Stimulated activated naive CD8-positive, alpha-beta T cell treated with anti-CD3 and anti-CD28 coated beads, Interleukin-15, Interleukin-2, amounts not matched to agents 100 ng/mL and 50 ng/mL, for 24 hours (primary cell): ENCODE measurements around the gene CYFIP2.

Experiments used
- H3K27ac Mint-ChIP-seq: one replicate; pipeline ENCODE4 v1.8.0; 2021; ENCODE audit warnings: mild to moderate bottlenecking, mixed read lengths
- H3K27me3 Mint-ChIP-seq: one replicate; pipeline ENCODE4 v1.8.0; 2021; ENCODE audit warnings: mixed read lengths
- H3K36me3 Mint-ChIP-seq: one replicate; pipeline ENCODE4 v1.8.0; 2021; ENCODE audit warnings: low read depth, mixed read lengths
- H3K4me1 Mint-ChIP-seq: one replicate; pipeline ENCODE4 v1.8.0; 2021; ENCODE audit warnings: low read depth, mixed read lengths
- H3K4me3 Mint-ChIP-seq: one replicate; pipeline ENCODE4 v1.8.0; 2021; ENCODE audit warnings: mild to moderate bottlenecking, mixed read lengths
- H3K9me3 Mint-ChIP-seq: one replicate; pipeline ENCODE4 v1.8.0; 2021; ENCODE audit warnings: mixed read lengths

CYFIP2 gene

GRCh38 chr5:157289164-157289819 is 23.4 kb downstream of the CYFIP2 start:
- Mint-ChIP-seq H3K27ac (peak overlapping the region; percentile 65), H3K9me3 (no peaks in the 10 kb centered on the region), H3K4me1 (peaks cover 91% of the 10 kb centered on the region), H3K36me3 (peaks cover 90% of the 10 kb centered on the region), H3K4me3 (no peak overlapping the region), H3K27me3 (no peaks in the 10 kb centered on the region)

GRCh38 chr5:157290156-157290980 is 24.4 kb downstream of the CYFIP2 start:
- Mint-ChIP-seq H3K9me3 (no peaks in the 10 kb centered on the region), H3K4me1 (peaks cover 88% of the 10 kb centered on the region), H3K27ac (peak overlapping the region; percentile 91), H3K36me3 (peaks cover 87% of the 10 kb centered on the region), H3K4me3 (peak overlapping the region; percentile 35), H3K27me3 (no peaks in the 10 kb centered on the region)

- Mint-ChIP-seq H3K27ac (peak overlapping the region; percentile 91), H3K36me3 (peaks cover 89% of the 10 kb centered on the region), H3K4me1 (peaks cover 86% of the 10 kb centered on the region), H3K4me3 (peak overlapping the region; percentile 35), H3K9me3 (no peaks in the 10 kb centered on the region), H3K27me3 (no peaks in the 10 kb centered on the region)
Observed at GRCh38 chr5:157290981-157291711, 25.2 kb downstream of the CYFIP2 start.

GRCh38 chr5:157292599-157292998 is 26.7 kb downstream of the CYFIP2 start:
- Mint-ChIP-seq H3K9me3 (no peaks in the 10 kb centered on the region), H3K36me3 (peaks cover 90% of the 10 kb centered on the region), H3K4me3 (no peak overlapping the region), H3K27ac (peak overlapping the region; percentile 45), H3K27me3 (no peaks in the 10 kb centered on the region), H3K4me1 (peaks cover 76% of the 10 kb centered on the region)

GRCh38 chr5:157294407-157295091 is 28.6 kb downstream of the CYFIP2 start:
- peaks cover 88% of the 10 kb centered on the region for H3K36me3 Mint-ChIP-seq
- no peaks in the 10 kb centered on the region for H3K9me3 Mint-ChIP-seq
- no peaks in the 10 kb centered on the region for H3K27me3 Mint-ChIP-seq
- no peak overlapping the region for H3K4me3 Mint-ChIP-seq
- H3K27ac Mint-ChIP-seq, result peak overlapping the region; percentile 49
- peaks cover 56% of the 10 kb centered on the region for H3K4me1 Mint-ChIP-seq

- peaks cover 86% of the 10 kb centered on the region for H3K36me3 Mint-ChIP-seq
- no peaks in the 10 kb centered on the region for H3K27me3 Mint-ChIP-seq
- no peak overlapping the region for H3K27ac Mint-ChIP-seq
- no peaks in the 10 kb centered on the region for H3K9me3 Mint-ChIP-seq
- H3K4me1 Mint-ChIP-seq, result peaks cover 49% of the 10 kb centered on the region
- H3K4me3 Mint-ChIP-seq, result no peak overlapping the region
Observed at GRCh38 chr5:157295247-157295646, 29.3 kb downstream of the CYFIP2 start.

GRCh38 chr5:157300564-157300963 is 34.6 kb downstream of the CYFIP2 start:
- no peak overlapping the region for H3K4me3 Mint-ChIP-seq
- H3K9me3 Mint-ChIP-seq, result no peaks in the 10 kb centered on the region
- H3K27ac Mint-ChIP-seq, result no peak overlapping the region
- peaks cover 83% of the 10 kb centered on the region for H3K36me3 Mint-ChIP-seq
- H3K27me3 Mint-ChIP-seq, result no peaks in the 10 kb centered on the region
- H3K4me1 Mint-ChIP-seq, result peaks cover 24% of the 10 kb centered on the region

- Mint-ChIP-seq H3K4me1 (peaks cover 27% of the 10 kb centered on the region), H3K27ac (peak overlapping the region; percentile 26), H3K9me3 (no peaks in the 10 kb centered on the region), H3K4me3 (no peak overlapping the region), H3K36me3 (peaks cover 85% of the 10 kb centered on the region), H3K27me3 (no peaks in the 10 kb centered on the region)
Observed at GRCh38 chr5:157301066-157301465, 35.1 kb downstream of the CYFIP2 start.

GRCh38 chr5:157303023-157303422 is 37.1 kb downstream of the CYFIP2 start:
- H3K27me3 Mint-ChIP-seq, result no peaks in the 10 kb centered on the region
- peaks cover 85% of the 10 kb centered on the region for H3K36me3 Mint-ChIP-seq
- no peak overlapping the region for H3K4me3 Mint-ChIP-seq
- H3K4me1 Mint-ChIP-seq, result peaks cover 47% of the 10 kb centered on the region
- H3K9me3 Mint-ChIP-seq, result no peaks in the 10 kb centered on the region
- H3K27ac Mint-ChIP-seq, result peak overlapping the region; percentile 5

- H3K4me1 Mint-ChIP-seq, result peaks cover 55% of the 10 kb centered on the region
- no peak overlapping the region for H3K4me3 Mint-ChIP-seq
- peak overlapping the region; percentile 94 for H3K27ac Mint-ChIP-seq
Observed at GRCh38 chr5:157303667-157304327, 37.9 kb downstream of the CYFIP2 start.

GRCh38 chr5:157306081-157306480 is 40.2 kb downstream of the CYFIP2 start:
- H3K36me3 Mint-ChIP-seq, result peaks cover 86% of the 10 kb centered on the region
- H3K27me3 Mint-ChIP-seq, result no peaks in the 10 kb centered on the region
- peak overlapping the region; percentile 94 for H3K27ac Mint-ChIP-seq
- no peaks in the 10 kb centered on the region for H3K9me3 Mint-ChIP-seq
- H3K4me3 Mint-ChIP-seq, result peak overlapping the region; percentile 28
- peaks cover 63% of the 10 kb centered on the region for H3K4me1 Mint-ChIP-seq

More at GRCh38 chr5:157303667-157304327, 37.9 kb downstream of the CYFIP2 start:
- H3K9me3 Mint-ChIP-seq, result no peaks in the 10 kb centered on the region
- no peaks in the 10 kb centered on the region for H3K27me3 Mint-ChIP-seq
- H3K36me3 Mint-ChIP-seq, result peaks cover 86% of the 10 kb centered on the region

GRCh38 chr5:157306692-157307471 is 41.0 kb downstream of the CYFIP2 start:
- Mint-ChIP-seq H3K36me3 (peaks cover 80% of the 10 kb centered on the region), H3K4me3 (peak overlapping the region; percentile 48), H3K27ac (peak overlapping the region; percentile 94), H3K4me1 (peaks cover 68% of the 10 kb centered on the region), H3K9me3 (no peaks in the 10 kb centered on the region), H3K27me3 (no peaks in the 10 kb centered on the region)

GRCh38 chr5:157308836-157309465 is 43.0 kb downstream of the CYFIP2 start:
- Mint-ChIP-seq H3K36me3 (peaks cover 79% of the 10 kb centered on the region), H3K4me1 (peaks cover 79% of the 10 kb centered on the region), H3K27me3 (no peaks in the 10 kb centered on the region), H3K27ac (peak overlapping the region; percentile 94), H3K4me3 (no peak overlapping the region), H3K9me3 (no peaks in the 10 kb centered on the region)
